GM06990 (cell line): ENCODE measurements around the gene IGF2BP1.

ENCODE experiments used
- DNase-seq: peaks from one replicate; pipeline ENCODE4 v3.0.0-alpha.2; 2011; ENCODE audit not compliant: insufficient read length; ENCODE audit errors: extremely low read depth
- H3K27me3 ChIP-seq: replicated peaks from 2 replicates; pipeline ENCODE4 v1.6.0; 2011; ENCODE audit warnings: low read length; ENCODE audit not compliant: control insufficient read depth, insufficient read depth
- H3K36me3 ChIP-seq: 2 replicates; pipeline ENCODE4 v1.5.1; 2011; ENCODE audit warnings: low read length; ENCODE audit not compliant: control insufficient read depth, insufficient read depth
- H3K4me3 ChIP-seq: replicated peaks from 2 replicates; pipeline ENCODE4 v1.5.1; 2011; ENCODE audit warnings: low read depth, mild to moderate bottlenecking, control low read depth, low read length
- TF ChIP-seq, protein P1 (sequence below): IDR thresholded peaks from 2 replicates; pipeline ENCODE4 v1.5.1; 2011; ENCODE audit warnings: low read length, control low read depth, mild to moderate bottlenecking, inconsistent platforms; ENCODE audit not compliant: insufficient read depth, poor library complexity, severe bottlenecking

Gene IGF2BP1

GRCh38 chr17:49018748-49019147 lies 21.6 kb downstream of the IGF2BP1 start:
- H3K4me3 ChIP-seq, result no peak overlapping the region
- H3K27me3 ChIP-seq, result no peaks in the 10 kb centered on the region; the same call in 1 of the 2 replicates
- no peaks in the 10 kb centered on the region for H3K36me3 ChIP-seq
- no peak for DNase-seq
- TF ChIP-seq, protein P1, sequence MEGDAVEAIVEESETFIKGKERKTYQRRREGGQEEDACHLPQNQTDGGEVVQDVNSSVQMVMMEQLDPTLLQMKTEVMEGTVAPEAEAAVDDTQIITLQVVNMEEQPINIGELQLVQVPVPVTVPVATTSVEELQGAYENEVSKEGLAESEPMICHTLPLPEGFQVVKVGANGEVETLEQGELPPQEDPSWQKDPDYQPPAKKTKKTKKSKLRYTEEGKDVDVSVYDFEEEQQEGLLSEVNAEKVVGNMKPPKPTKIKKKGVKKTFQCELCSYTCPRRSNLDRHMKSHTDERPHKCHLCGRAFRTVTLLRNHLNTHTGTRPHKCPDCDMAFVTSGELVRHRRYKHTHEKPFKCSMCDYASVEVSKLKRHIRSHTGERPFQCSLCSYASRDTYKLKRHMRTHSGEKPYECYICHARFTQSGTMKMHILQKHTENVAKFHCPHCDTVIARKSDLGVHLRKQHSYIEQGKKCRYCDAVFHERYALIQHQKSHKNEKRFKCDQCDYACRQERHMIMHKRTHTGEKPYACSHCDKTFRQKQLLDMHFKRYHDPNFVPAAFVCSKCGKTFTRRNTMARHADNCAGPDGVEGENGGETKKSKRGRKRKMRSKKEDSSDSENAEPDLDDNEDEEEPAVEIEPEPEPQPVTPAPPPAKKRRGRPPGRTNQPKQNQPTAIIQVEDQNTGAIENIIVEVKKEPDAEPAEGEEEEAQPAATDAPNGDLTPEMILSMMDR, result no peak

- no peaks in the 10 kb centered on the region for H3K36me3 ChIP-seq
- DNase-seq, result no peak
- no peaks in the 10 kb centered on the region; the same call in 1 of the 2 replicates for H3K27me3 ChIP-seq
- TF ChIP-seq, protein P1, result no peak
- H3K4me3 ChIP-seq, result no peak overlapping the region
Measured at GRCh38 chr17:49020609-49021008, 23.4 kb downstream of the IGF2BP1 start.

GRCh38 chr17:49021095-49021767 lies 24.0 kb downstream of the IGF2BP1 start:
- TF ChIP-seq, protein P1, result no peak
- H3K36me3 ChIP-seq, result no peaks in the 10 kb centered on the region
- DNase-seq, result no peak
- H3K4me3 ChIP-seq, result no peak overlapping the region
- no peaks in the 10 kb centered on the region; the same call in 1 of the 2 replicates for H3K27me3 ChIP-seq

- no peak overlapping the region for H3K4me3 ChIP-seq
Measured at GRCh38 chr17:49021768-49022103, 24.6 kb downstream of the IGF2BP1 start.

DNA sequence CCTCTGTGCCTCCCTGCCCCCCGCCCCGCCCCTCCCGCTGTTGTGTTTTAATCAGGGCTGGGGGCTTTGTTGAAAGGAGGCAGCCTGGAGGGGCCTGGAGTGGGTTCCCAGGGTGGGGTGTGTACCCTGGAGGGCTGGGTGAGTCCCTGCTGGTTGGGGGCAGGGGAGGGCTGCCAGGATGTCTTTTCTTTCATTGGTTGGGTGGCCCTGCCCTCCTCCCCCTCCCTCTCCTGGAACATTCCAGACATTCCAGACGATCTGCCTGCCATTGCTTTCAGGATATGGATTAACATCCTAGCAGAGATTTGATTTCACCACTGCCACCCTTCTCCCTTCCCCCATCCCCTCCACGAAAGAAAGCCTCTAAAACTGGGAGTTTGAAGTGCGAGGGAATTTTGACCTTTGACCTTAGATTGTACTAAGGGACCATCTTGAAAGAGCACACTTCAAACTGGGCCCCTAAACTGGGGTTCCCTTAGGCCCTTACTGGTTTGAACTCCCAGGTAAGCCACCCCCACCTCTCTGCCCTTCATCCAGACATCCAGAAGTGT lies 25.3 kb downstream of the IGF2BP1 start:
- H3K36me3 ChIP-seq, result no peaks in the 10 kb centered on the region
- H3K4me3 ChIP-seq, result no peak overlapping the region
- no peaks in the 10 kb centered on the region for H3K27me3 ChIP-seq
- TF ChIP-seq, protein P1, result no peak
- DNase-seq, result no peak

More at GRCh38 chr17:49021768-49022103, 24.6 kb downstream of the IGF2BP1 start:
- no peak for DNase-seq
- TF ChIP-seq, protein P1, result no peak
- no peaks in the 10 kb centered on the region for H3K36me3 ChIP-seq
- H3K27me3 ChIP-seq, result no peaks in the 10 kb centered on the region; the same call in 1 of the 2 replicates
